HG02588 (cell line): Measurements from ENCODE around the gene LRP1B.

Experiments used
- ATAC-seq: cut with Tn5 transposase; IDR thresholded peaks from one replicate; pipeline ENCODE4 v1.9.1; 2021; ENCODE audit warnings: mild to moderate bottlenecking, moderate library complexity; ENCODE audit not compliant: unreplicated experiment

LRP1B gene

GRCh38 chr2:141601511-141602152 lies 529.2 kb downstream of the LRP1B start:
- no peak for ATAC-seq

DNA sequence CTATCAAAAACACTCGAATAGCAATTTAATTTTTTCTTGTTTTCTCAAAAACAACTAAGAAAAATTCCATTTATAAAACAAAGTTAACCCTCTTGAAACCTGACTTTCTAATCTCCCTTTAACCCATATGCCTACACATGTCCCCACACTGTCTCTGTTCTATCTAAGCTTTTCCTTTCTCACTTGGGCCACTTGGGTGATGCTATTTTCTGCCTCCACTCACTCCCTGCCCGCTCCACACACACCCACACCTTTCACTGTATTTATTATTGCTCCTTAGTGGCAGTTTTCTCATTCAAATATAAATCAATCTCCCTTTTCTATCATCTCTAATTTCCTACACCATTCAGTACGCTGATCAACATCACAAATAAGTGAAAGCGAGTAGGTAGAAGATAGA lies 531.1 kb downstream of the LRP1B start:
- no peak for ATAC-seq

DNA sequence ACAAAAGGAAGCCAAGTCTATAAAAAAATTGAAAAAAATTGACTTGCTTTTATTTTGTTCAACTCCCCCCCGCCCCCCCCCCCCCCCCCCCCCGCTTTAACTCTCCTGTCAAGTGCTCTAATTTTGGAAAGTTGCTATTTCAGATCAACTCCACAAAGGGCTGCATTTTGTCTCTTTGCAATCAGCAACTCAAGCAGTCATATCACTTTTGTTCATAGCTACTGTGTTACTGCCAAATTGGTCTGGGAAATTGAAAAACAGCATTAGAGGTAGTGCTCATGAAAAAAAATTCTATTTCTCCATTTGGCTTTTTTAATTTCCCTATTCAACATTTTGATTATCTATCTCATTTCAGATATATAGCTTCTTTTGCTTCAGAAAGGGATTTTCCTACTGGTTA lies 531.8 kb downstream of the LRP1B start:
- no peak for ATAC-seq

DNA sequence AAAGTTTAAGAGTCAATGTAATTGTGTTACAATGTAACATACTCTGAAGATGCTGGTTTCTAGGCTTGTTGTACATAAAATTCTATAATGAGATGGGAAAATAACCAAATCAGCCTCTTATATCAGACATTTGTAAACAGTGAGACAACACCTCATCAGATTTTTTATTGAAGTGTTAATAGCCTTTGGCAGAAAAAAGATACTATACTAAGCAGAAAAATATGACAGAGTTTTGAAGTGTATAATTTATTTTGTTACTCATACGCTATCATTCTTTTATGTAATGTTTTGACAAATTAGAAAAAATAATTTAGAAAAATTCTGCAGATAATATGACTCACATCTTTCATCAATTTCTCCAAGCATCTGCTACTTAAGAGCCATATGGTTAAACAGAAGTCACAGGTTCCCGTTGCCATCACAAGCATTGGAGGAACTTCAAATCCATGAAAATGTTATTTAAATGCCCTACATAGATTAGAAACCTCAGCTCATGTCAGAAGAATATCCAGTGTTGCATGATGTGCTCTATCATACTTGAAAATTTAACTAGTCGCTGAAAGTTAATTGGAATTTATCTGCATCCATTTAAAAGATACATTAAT lies 535.4 kb downstream of the LRP1B start:
- no peak for ATAC-seq

DNA sequence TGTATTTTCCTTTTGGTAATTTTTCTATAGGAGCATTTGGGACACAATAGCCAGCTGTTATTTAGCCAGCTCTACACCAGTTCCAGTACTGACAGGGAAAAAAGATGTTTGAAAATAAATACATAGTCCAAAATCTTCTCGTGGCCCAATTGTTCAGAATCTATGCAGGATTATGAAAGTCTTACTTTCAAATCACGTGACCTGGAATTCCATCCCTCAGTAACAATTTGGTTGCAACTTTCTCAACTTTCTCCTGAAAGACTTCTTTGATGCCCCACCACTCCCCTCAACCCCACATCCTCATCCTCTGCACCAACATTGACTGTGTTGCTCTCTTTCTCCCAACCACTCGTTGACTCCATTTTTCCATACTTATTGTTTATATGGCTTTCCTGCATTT lies 539.0 kb downstream of the LRP1B start:
- ATAC-seq, result no peak

DNA sequence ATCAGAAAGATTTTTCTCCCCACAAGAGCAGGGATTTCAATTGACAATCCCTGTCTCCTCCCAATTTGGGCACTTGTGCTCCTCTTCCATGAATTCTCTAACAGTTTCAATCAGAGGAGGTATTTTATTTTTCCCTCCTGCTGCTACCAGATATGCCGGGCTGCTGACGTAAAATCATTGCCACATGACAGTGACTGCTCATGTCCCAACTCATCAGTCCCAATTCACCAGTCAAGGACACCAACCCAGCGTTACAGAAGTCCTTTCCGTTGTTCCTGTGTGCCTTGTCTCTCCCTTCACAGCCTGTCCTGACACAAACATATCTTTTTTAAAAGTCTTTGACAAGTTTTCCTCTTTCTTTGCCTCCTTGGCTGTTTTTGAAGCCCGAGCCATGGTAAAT lies 540.2 kb downstream of the LRP1B start:
- ATAC-seq, result no peak

DNA sequence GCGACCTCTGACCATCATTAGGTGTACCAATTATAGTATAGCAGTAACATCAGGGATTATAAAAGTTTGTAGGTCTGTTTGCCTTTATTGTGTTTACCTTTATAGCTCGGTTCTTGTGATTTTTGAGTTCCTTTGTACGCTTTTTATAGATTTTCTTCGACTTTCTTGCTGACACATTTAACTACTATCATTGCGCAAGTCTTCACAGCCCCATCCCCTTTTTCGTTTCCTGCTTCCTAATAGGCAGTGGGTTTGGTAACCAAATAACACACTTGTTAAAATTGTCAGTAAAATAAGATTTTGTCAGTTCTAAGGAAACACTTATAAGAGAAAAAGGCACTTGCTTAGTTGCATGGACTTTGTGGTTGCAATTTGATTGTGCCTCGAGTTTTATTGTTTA lies 541.5 kb downstream of the LRP1B start:
- no peak for ATAC-seq

DNA sequence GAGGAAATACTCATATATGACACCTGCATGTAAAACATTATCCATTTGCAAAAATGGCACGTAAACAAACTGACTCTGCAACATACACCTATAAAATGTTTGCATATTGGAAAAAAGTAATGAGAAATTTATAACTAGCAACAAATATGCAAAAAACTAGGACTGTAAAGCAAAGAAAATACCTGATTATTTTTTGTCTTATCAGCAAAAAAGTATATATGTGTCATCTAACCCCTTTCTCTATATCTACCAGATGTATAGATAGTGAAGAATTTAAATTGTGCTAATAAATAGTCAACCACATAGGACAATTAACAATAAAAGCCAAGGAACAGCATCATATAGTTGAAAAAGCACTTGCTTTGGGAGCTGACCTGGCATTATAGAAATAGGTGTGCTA lies 543.8 kb downstream of the LRP1B start:
- no peak for ATAC-seq

GRCh38 chr2:141582213-141582612 lies 548.6 kb downstream of the LRP1B start:
- no peak for ATAC-seq

DNA sequence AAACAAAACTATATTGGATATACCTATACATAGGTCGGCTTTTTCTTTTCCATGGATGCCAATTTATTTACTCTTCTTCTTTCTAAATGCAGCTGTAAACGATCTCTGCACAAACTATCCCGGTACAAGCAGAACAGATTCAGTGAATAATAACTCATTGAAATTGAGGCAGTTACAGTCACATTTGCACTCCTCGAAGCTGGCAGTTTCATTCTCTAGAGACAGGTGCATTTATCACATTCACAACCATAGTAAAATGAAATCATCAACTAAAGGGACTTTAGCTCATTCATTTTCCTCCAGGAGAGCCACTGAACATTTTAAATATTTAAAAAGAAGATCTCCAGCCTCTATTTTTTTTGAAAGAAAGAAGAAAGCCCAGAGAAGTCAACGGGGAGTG lies 551.7 kb downstream of the LRP1B start:
- no peak for ATAC-seq

- ATAC-seq, result no peak
Measured at GRCh38 chr2:141570474-141571131, 560.2 kb downstream of the LRP1B start.

- ATAC-seq, result no peak
Measured at GRCh38 chr2:141569941-141570340, 560.9 kb downstream of the LRP1B start.

DNA sequence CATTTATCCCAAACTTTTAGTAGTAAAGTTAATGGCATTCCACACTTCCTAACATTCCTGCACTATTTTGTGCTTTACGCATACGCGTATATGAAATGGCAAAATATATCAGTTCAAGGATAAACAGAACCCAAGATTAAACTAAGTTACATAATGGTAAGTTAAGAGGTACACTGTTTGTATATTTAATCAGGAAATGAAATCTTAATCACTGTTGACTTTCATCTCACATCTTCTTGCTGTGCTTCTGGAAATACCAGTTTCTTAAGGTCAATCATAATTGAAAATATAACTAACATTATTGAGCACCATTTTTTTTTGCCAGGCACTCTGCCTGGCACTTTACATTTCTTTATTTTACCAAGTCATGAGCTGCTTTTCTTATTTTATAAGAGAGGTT lies 565.2 kb downstream of the LRP1B start:
- ATAC-seq, result no peak

DNA sequence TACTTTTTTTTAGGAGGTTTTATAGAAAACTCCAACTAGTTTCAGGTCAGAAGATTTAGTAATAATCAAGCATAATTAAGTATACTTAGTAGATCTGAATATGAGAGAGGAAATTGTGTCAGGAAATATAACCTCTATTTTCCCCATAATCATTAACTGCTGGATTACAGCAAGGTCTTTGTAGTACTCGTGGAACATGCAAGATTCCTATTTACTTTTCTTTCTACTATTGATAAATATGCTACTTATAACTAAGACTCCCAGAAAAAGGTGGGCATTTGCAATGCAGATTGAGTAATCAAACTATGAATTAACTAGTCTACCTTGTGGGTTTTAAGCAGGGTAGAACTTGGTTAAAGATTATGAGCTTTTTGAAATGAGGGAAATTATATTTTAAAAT lies 570.1 kb downstream of the LRP1B start:
- ATAC-seq, result no peak

GRCh38 chr2:141557329-141558095 lies 573.3 kb downstream of the LRP1B start:
- ATAC-seq, result no peak

GRCh38 chr2:141555876-141556470 lies 574.8 kb downstream of the LRP1B start:
- ATAC-seq, result no peak

DNA sequence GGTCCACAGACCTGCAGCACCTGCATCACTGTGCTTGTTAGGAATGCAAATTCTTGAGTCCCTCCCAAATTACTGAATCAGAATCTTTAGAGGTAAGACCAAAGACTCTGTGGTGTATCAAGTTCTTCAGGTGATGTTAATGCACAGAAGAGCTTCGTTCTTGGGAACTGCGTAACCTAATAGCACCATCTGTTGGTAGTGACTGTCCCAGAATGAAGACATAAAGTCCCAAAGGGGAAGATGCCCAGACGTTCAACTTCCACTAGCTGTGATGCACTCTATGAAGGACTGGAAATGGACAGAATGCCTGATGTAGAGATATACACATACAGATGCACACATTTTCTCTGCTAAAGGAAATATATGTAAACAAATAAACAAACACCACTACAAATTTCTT lies 576.0 kb downstream of the LRP1B start:
- peak; percentile 77 for ATAC-seq

GRCh38 chr2:141534666-141535362 lies 596.0 kb downstream of the LRP1B start:
- peak; percentile 83 for ATAC-seq

GRCh38 chr2:141529659-141530058 lies 601.2 kb downstream of the LRP1B start:
- ATAC-seq, result no peak

GRCh38 chr2:141528990-141529389 lies 601.8 kb downstream of the LRP1B start:
- ATAC-seq, result no peak

GRCh38 chr2:141526760-141527159 lies 604.1 kb downstream of the LRP1B start:
- ATAC-seq, result no peak
